Fibroblast of villous mesenchyme (primary cell): Measurements from ENCODE around the gene EMILIN2. TPM values are rescaled to one million over a fixed set of nuclear protein-coding genes. Genes with fewer than 3 reads are reported as not detected.
"Not testable (repeated sequence)": the region's sequence is repeated elsewhere in the genome, so short reads cannot be mapped to it uniquely, and the experiment has no call there.

Source experiments
- DNase-seq: peaks from one replicate; pipeline ENCODE4 v3.0.0-alpha.2; 2010; ENCODE audit warnings: low read depth
- H3K4me3 ChIP-seq: 2 replicates; pipeline ENCODE4 v1.5.1; 2011; ENCODE audit warnings: low read depth, mild to moderate bottlenecking, low read length
- total RNA-seq: library from RNA; depleted of rRNA; stranded (reverse); fragments of >200 nt; gene quantifications from 2 replicates; pipeline ENCODE4 v1.2.3, GENCODE V29; 2012
- TF ChIP-seq, protein P1 (sequence below): IDR thresholded peaks from 2 replicates; pipeline ENCODE4 v1.5.1; 2012; ENCODE audit warnings: low read depth, mild to moderate bottlenecking, low read length; ENCODE audit not compliant: insufficient read depth

The EMILIN2 gene
- total RNA-seq, 1 donor, result 16.4 TPM

DNA sequence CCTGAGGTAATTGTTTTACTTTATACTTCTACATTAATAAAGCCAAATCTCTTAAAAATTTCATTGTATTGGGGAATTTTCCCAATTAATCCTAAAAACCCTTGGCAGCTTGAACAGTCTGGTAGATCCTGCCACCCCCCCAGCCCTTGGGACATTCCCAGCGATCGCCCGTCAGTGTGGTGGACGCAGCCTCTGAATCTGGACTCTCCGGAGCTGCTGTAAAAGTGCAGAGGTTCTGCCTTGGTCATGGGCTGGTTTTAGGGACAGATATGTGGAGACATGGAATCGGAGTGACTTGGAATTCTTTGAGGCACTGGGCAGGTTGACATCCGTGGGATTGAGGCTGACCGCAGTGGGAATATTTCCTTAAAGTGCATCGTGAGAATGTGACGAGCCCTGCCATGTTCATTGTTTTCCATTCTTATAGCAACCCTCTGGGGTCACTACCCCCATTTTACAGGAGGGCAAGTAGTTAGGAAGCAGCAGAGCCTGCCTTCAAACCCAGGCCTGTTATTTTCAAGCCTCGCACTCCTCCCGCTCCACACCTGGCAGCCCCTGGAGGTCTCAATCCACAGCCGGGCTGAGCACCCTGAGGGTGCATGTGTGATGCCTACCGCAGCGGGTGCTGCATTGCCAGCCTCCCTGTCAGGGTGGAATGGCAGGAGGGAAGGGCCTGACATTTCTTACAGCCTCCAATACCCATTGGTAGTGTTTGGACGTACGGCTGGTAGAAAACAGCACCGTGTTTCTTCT, 6.5 kb downstream of the EMILIN2 start:
- no peak for DNase-seq
- no peak overlapping the region for H3K4me3 ChIP-seq
- TF ChIP-seq, protein P1, sequence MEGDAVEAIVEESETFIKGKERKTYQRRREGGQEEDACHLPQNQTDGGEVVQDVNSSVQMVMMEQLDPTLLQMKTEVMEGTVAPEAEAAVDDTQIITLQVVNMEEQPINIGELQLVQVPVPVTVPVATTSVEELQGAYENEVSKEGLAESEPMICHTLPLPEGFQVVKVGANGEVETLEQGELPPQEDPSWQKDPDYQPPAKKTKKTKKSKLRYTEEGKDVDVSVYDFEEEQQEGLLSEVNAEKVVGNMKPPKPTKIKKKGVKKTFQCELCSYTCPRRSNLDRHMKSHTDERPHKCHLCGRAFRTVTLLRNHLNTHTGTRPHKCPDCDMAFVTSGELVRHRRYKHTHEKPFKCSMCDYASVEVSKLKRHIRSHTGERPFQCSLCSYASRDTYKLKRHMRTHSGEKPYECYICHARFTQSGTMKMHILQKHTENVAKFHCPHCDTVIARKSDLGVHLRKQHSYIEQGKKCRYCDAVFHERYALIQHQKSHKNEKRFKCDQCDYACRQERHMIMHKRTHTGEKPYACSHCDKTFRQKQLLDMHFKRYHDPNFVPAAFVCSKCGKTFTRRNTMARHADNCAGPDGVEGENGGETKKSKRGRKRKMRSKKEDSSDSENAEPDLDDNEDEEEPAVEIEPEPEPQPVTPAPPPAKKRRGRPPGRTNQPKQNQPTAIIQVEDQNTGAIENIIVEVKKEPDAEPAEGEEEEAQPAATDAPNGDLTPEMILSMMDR, result no peak

DNA sequence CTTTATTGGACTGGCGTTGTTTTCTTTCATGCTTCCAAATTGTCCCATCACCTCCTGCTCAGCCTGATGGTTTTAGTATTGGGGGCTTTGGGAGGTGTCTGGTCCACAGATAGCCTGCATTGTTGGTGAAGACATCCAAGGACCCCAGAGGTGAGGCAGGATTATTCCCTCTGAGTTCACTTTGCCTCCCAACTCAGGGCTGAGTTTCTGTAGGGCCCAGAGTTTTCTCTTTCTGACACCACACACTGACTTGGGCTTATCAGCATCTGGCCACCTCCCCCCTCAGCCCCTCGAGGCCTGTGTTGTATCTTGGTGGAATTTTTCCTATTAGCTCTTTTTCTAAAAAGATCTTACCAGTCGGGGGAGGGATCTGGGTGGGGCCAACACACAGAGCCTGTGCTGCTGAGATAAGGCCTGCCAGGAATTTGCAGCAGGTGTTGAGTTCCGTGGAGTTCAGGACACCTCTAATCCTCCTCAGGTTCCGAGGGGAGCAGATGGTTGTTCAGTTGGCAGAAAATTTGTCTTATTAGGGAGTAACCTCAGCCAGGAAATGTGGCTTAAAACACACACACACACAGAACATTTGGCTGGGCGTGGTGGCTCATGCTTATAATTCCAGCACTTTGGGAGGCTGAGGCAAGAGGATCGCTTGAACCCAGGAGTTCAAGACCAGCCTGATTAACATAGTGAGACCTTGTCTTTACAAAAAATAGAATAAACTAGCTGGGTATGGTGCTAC, 7.3 kb downstream of the EMILIN2 start:
- TF ChIP-seq, protein P1, result no peak
- no peak overlapping the region for H3K4me3 ChIP-seq
- DNase-seq, result peak; percentile 24

DNA sequence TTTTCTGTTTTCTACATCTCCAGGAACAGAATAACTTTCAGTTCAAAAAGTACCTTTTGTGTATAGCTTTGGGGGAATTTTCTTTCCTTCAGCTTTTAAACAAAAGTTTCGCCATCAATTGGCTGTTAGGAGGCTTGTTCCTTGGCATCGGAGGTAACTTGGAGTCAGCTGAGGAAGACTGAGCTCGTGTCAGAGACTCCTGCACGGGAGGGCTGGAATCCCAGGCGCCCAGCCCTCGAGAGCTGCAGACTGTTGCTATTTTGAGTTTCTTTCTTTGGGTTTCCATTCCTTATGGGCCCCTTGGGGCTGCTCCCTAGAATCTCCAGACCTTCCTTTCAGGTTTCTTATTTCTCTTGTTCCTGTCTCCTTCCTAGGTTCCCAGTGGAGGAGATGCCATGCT, 8.1 kb downstream of the EMILIN2 start:
- peak; percentile 31 for DNase-seq
- no peak overlapping the region for H3K4me3 ChIP-seq
- TF ChIP-seq, protein P1, result no peak

DNA sequence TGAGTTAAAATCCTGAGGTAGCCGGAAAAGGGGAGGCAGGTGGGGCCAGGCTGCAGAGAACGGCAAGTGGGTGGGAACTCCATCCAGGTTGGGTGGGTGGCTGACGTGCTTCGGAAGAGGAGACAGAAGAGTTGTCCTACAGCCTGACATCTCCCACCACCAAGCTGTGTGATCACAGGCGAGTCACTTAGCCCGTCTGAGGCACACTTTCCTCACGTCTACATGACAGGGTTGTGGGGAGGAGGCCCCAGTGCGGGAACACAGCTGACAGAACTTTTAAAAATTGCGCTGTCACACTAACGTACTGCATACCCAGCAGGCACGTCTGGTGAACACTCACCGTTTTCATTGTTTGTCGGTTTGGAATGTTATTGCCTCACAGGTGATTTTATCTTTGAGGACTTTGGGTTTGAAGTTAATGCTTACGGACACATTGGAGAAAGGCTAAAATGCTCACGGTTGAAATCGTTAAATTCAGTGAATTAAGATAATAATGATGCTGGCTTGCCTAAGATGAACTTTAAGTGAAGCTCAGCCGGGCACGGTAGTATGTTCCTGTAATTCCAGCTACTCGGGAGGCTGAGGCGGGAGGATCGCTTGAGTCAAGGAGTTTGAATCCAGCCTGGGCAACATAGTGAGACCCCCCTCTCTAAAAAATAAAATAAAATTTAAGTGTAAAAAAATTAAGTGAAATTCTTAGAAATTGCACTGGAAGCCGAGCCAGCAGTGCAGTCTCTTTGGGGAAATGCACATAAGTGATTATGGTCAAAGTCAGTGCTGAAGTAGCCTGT, 8.9 kb downstream of the EMILIN2 start:
- peak; percentile 20 for DNase-seq
- TF ChIP-seq, protein P1, result no peak
- no peak overlapping the region for H3K4me3 ChIP-seq

- TF ChIP-seq, protein P1, result no peak
- H3K4me3 ChIP-seq, result no peak overlapping the region
- DNase-seq, result peak; percentile 68
Measured at GRCh38 chr18:2856547-2857170, 9.9 kb downstream of the EMILIN2 start.

- TF ChIP-seq, protein P1, result no peak
- no peak overlapping the region for H3K4me3 ChIP-seq
- peak; percentile 99 for DNase-seq
Measured at GRCh38 chr18:2857491-2858131, 10.8 kb downstream of the EMILIN2 start.

DNA sequence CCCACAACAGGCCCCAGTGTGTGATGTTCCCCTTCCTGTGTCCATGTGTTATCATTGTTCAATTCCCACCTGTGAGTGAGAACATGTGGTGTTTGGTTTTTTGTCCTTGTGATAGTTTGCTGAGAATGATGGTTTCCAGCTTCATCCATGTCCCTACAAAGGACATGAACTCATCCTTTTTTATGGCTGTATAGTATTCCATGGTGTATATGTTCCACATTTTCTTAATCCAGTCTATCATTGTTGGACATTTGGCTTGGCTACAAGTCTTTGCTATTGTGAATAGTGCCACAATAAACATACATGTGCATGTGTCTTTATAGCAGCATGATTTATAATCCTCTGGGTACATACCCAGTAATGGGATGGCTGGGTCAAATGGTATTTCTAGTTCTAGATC, 13.6 kb downstream of the EMILIN2 start:
- H3K4me3 ChIP-seq, DNase-seq: not testable (repeated sequence)

- DNase-seq, H3K4me3 ChIP-seq: not testable (repeated sequence)
Measured at GRCh38 chr18:2863997-2864396, 17.2 kb downstream of the EMILIN2 start.

DNA sequence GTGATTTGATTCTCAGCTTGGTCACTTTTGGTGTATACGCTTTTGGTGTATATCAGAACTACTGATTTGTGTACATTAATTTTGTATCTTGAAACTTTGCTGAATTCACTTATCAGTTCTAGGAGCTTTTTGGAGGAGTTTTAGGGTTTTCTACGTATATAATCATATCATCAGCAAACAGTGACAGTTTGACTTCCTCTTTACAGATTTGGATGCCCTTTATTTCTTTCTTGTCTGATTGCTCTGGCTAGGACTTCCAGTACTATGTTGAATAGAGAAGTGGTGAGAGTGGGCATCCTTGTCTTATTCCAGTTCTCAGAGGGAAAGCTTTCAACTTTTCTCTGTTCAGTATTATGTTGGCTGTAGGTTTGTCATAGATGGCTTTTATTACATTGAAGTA, 19.7 kb downstream of the EMILIN2 start:
- not testable (repeated sequence) for H3K4me3 ChIP-seq, DNase-seq
